Activated CD4-positive, alpha-beta memory T cell treated with anti-CD3 and anti-CD28 coated beads, Interleukin-2, amount 10 ng/mL, durations not matched to agents 7 days and 5 days (primary cell): Measurements from ENCODE around the gene PLA2G4F. TPM values are rescaled to one million over a fixed set of nuclear protein-coding genes. Genes with fewer than 3 reads are reported as not detected.

Experiments used
- CTCF ChIA-PET: fragments of 350-600 bp; sonication (Branson Sonifier 250); formaldehyde crosslinking; loops from one replicate; lab custom pipeline; 2021; ENCODE audit warnings: antibody characterized with exemption, inconsistent platforms; lab: Charles Lee
- POLR2A ChIA-PET: fragments of 350-600 bp; sonication (Branson Sonifier 250); formaldehyde crosslinking; loops from one replicate; lab custom pipeline; 2021; ENCODE audit warnings: antibody characterized with exemption; lab: Charles Lee
- DNase-seq: peaks from one replicate; pipeline ENCODE4 v3.0.0-alpha.2; 2020
- H3K27ac Mint-ChIP-seq: one replicate; pipeline ENCODE4 v1.8.0; 2021; ENCODE audit warnings: mild to moderate bottlenecking, mixed read lengths
- H3K27me3 Mint-ChIP-seq: one replicate; pipeline ENCODE4 v1.8.0; 2021; ENCODE audit warnings: mixed read lengths
- H3K36me3 Mint-ChIP-seq: one replicate; pipeline ENCODE4 v1.8.0; 2021; ENCODE audit warnings: low read depth, mixed read lengths
- H3K4me1 Mint-ChIP-seq: one replicate; pipeline ENCODE4 v1.8.0; 2021; ENCODE audit warnings: mixed read lengths
- H3K4me3 Mint-ChIP-seq: one replicate; pipeline ENCODE4 v1.8.0; 2021; ENCODE audit warnings: mild to moderate bottlenecking, mixed read lengths
- H3K9me3 Mint-ChIP-seq: one replicate; pipeline ENCODE4 v1.8.0; 2021; ENCODE audit warnings: mixed read lengths
- total RNA-seq, 2 experiments: library from RNA; stranded (reverse); gene quantifications; one replicate each; pipeline ENCODE4 v1.2.3, GENCODE V29; 2021

The PLA2G4F gene, protein sequence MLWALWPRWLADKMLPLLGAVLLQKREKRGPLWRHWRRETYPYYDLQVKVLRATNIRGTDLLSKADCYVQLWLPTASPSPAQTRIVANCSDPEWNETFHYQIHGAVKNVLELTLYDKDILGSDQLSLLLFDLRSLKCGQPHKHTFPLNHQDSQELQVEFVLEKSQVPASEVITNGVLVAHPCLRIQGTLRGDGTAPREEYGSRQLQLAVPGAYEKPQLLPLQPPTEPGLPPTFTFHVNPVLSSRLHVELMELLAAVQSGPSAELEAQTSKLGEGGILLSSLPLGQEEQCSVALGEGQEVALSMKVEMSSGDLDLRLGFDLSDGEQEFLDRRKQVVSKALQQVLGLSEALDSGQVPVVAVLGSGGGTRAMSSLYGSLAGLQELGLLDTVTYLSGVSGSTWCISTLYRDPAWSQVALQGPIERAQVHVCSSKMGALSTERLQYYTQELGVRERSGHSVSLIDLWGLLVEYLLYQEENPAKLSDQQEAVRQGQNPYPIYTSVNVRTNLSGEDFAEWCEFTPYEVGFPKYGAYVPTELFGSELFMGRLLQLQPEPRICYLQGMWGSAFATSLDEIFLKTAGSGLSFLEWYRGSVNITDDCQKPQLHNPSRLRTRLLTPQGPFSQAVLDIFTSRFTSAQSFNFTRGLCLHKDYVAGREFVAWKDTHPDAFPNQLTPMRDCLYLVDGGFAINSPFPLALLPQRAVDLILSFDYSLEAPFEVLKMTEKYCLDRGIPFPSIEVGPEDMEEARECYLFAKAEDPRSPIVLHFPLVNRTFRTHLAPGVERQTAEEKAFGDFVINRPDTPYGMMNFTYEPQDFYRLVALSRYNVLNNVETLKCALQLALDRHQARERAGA
- total RNA-seq = not detected

GRCh38 chr15:42156243-42156922 lies at the start of gene PLA2G4F:
TSS of gene PLA2G4F (minus strand) at chr15:42156636. CDS start at chr15:42156549, 87 bp downstream.
- ChIA-PET POLR2A (no interaction called here), CTCF (interaction anchor here (1.5 kb wide), 1 partner anchor 18 kb away, joined by 4 read pairs; no protein-coding TSS in a partner anchor)
- H3K27me3 Mint-ChIP-seq = no peaks in the 10 kb centered on the region
- peaks cover 11% of the 10 kb centered on the region for H3K36me3 Mint-ChIP-seq
- no peak within 1 kb of the TSS for H3K4me3 Mint-ChIP-seq
- H3K4me1 Mint-ChIP-seq = no peaks in the 10 kb centered on the region
- DNase-seq = no peak
- H3K27ac Mint-ChIP-seq = no peak within 1 kb of the TSS
- no peaks in the 10 kb centered on the region for H3K9me3 Mint-ChIP-seq

DNA sequence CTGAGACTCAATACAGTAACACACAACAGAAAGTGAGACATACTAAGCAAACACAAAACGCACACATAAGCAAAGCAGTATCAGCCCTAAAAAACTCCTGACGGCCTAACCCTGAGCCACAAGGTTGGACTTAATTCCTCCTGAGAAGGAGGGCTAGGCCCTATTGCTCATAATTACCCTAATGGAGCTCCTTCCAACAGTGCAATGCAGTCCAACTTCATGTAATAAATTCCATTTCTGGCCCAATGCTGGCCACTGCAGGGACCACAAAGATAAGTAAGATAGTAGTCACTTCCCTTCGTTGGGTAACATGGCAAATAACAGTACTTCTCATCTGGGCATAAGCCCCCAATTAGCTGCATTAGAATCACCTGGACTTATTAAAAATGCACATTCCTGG lies 47.5 kb upstream of the PLA2G4F start:
- CTCF ChIA-PET = no interaction called here
- no peaks in the 10 kb centered on the region for H3K27me3 Mint-ChIP-seq
- POLR2A ChIA-PET = interaction anchor here (1.0 kb wide), 1 partner anchor 902 kb away, joined by 3 read pairs; the partner anchor contains the start of gene UBR1
- H3K36me3 Mint-ChIP-seq = peaks cover 23% of the 10 kb centered on the region
- DNase-seq = no peak
- no peaks in the 10 kb centered on the region for H3K9me3 Mint-ChIP-seq
- no peak overlapping the region for H3K4me3 Mint-ChIP-seq
- H3K27ac Mint-ChIP-seq = no peak overlapping the region
- peaks cover 36% of the 10 kb centered on the region for H3K4me1 Mint-ChIP-seq

DNA sequence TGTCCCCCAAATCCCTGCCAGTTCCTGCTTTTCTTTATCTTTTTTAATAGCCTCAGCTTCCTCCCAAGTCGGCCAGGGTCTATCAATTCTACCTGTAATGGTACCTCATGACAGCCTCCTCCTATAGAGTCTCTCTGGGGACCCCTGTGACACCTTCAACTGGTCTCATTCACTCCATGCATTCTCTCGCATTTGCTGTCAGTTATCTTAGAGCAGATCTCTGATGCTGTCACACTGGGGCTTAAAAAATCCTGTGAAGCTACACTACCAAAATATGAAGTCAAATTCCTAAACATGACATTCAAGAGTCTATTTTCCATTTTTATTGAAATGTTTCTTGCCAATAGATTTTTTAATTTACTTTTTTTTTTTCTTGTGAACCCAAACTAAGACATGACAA lies 46.2 kb upstream of the PLA2G4F start:
- POLR2A ChIA-PET = interaction anchor here (0.6 kb wide), 1 partner anchor 13 kb away, joined by 5 read pairs; no protein-coding TSS in a partner anchor
- CTCF ChIA-PET = no interaction called here
- no peak for DNase-seq
- Mint-ChIP-seq H3K36me3 (peaks cover 29% of the 10 kb centered on the region), H3K27me3 (no peaks in the 10 kb centered on the region), H3K4me3 (no peak overlapping the region), H3K9me3 (no peaks in the 10 kb centered on the region), H3K4me1 (peaks cover 32% of the 10 kb centered on the region), H3K27ac (no peak overlapping the region)

- ChIA-PET CTCF (no interaction called here), POLR2A (no interaction called here)
- Mint-ChIP-seq H3K36me3 (peaks cover 38% of the 10 kb centered on the region), H3K27me3 (no peaks in the 10 kb centered on the region), H3K4me3 (no peak overlapping the region), H3K27ac (no peak overlapping the region), H3K4me1 (peaks cover 25% of the 10 kb centered on the region), H3K9me3 (no peaks in the 10 kb centered on the region)
- DNase-seq = no peak
Observed at GRCh38 chr15:42201801-42202200, 45.4 kb upstream of the PLA2G4F start.

DNA sequence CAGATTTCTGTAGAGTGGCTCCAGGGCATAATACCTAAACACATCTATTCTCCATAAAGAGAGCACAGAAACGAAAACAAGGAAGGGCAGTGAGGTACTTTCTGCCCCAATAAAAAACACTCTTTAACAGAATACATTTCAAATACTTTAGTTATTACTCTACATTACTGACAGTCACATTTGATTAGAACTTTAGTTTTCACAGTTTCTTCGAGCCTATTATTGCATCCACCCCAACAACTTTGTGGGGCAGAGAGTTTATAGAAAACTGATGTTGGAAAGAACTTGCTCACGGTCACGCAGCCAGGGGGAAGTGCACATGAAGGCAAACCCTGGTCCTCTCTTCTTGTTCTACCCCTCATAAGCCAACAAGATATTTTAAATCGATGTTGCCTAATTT lies 42.7 kb upstream of the PLA2G4F start:
- Mint-ChIP-seq H3K27me3 (no peaks in the 10 kb centered on the region), H3K4me3 (no peak overlapping the region), H3K4me1 (peaks cover 14% of the 10 kb centered on the region), H3K27ac (no peak overlapping the region), H3K36me3 (peaks cover 53% of the 10 kb centered on the region), H3K9me3 (peaks cover 5% of the 10 kb centered on the region)
- ChIA-PET POLR2A (interaction anchor here (0.6 kb wide), 1 partner anchor 8 kb away, joined by 3 read pairs; no protein-coding TSS in a partner anchor), CTCF (no interaction called here)
- DNase-seq = no peak

DNA sequence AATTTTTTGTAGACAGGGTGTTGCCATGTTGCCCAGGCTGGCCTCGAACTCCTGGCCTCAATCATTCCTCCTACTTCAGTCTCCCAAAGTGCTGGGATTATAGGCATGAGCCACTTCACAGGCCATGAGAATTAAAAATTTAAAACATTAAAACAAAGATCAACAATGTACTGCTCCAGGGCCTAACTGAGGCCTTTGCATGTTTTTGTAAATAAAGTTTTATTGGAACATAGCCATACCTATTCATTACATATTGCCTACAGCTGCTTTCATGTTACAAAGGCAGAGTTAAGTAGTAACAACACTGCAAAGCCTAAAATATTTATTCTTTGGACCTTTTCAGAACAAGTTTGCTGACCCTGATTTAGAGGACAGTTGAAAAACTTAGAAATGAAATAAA lies 42.1 kb upstream of the PLA2G4F start:
- Mint-ChIP-seq H3K4me1 (peaks cover 18% of the 10 kb centered on the region), H3K4me3 (no peak overlapping the region), H3K36me3 (peaks cover 58% of the 10 kb centered on the region), H3K9me3 (peaks cover 5% of the 10 kb centered on the region), H3K27ac (no peak overlapping the region), H3K27me3 (no peaks in the 10 kb centered on the region)
- POLR2A ChIA-PET = interaction anchor here (0.6 kb wide), 1 partner anchor 9 kb away, joined by 3 read pairs; no protein-coding TSS in a partner anchor
- no peak for DNase-seq
- CTCF ChIA-PET = no interaction called here

DNA sequence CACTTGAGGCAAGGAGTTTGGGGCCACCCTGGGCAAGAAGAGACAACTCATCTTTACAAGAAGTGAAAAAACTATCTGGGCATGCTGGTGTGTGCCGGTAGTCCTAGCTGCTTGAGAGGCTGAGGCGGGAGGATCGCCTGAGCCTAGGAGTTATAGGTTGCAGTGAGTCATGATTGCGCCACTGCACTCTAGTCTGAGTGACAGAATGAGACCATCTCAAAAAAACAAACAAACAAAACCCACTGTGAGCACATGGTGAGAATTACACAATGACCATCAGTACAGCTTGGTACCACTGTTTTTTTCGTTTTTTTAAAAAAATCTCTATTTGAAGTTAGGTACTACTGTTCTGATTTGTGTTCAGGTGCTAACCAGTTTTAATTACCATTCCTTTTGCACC lies 38.1 kb upstream of the PLA2G4F start:
- no peak for DNase-seq
- peaks cover 73% of the 10 kb centered on the region for H3K36me3 Mint-ChIP-seq
- H3K27ac Mint-ChIP-seq = no peak overlapping the region

DNA sequence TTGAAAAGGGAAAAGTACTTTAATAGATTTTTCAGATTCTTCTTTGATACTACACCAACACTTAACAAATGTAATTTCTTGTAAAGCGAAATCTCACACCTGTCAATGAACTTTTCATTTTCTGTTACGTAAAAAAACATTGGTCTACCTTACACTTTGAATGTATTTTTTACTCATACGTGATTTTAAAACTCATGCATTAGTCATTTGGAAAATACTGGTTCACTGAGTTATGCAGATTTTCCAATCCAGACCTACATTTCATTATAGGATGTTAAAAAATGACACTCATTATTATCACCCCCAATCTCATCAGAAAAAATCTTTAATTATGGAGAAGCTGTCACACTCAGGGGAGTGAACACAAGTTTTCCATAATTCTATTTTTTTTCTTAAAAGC lies 36.9 kb upstream of the PLA2G4F start:
- H3K36me3 Mint-ChIP-seq = peaks cover 72% of the 10 kb centered on the region

More for the DNA sequence above, 38.1 kb upstream of the PLA2G4F start:
- CTCF ChIA-PET = no interaction called here
- Mint-ChIP-seq H3K4me1 (peaks cover 40% of the 10 kb centered on the region), H3K27me3 (no peaks in the 10 kb centered on the region), H3K4me3 (no peak overlapping the region), H3K9me3 (peaks cover 5% of the 10 kb centered on the region)
- POLR2A ChIA-PET = no interaction called here

DNA sequence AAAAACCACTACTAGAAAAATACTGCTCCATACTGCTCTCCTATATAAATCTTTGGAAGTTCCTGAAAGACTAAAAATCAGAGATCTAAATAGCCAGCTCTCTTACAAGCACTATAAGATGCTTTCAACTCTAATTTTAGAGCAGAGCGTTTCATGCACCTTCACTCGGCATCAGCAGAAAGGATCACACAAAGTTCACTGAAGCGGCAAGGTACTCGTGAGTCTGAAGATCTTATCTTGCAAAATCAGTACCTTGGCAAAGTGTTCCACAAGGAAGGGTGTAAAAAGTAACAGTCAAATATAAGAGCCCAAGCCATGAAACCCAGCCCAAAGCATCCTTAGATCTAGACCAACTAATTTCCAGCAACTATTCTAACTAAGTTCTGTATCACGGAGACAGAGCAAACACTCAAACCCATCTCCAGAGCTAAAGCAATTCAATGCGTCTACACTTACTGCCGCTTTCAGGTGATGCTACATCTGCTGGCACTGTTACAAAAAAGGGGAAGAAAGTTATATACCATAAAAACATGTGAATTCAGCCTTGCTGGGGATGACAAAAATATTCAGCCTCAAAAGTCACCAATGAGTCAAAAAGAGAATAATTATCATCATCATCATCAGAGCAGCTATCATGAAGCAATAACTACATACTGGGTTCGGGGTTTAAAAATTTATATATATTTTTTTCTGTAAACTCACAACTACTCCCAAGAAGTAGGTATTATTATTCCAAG lies 35.3 kb upstream of the PLA2G4F start:
- ChIA-PET POLR2A (interaction anchor here (1.2 to 1.4 kb wide), 2 partner anchors 16 to 17 kb away, joined by 5 to 8 read pairs; partner anchors contain the start of gene VPS39), CTCF (interaction anchor here (0.6 to 0.7 kb wide), 2 partner anchors 9 to 45 kb away, joined by 3 to 4 read pairs; no protein-coding TSS in a partner anchor)
- Mint-ChIP-seq H3K27ac (no peak overlapping the region), H3K9me3 (peaks cover 5% of the 10 kb centered on the region), H3K4me1 (peaks cover 40% of the 10 kb centered on the region), H3K4me3 (no peak overlapping the region), H3K36me3 (peaks cover 73% of the 10 kb centered on the region), H3K27me3 (no peaks in the 10 kb centered on the region)
- no peak for DNase-seq

More for the DNA sequence above, 36.9 kb upstream of the PLA2G4F start:
- no peaks in the 10 kb centered on the region for H3K27me3 Mint-ChIP-seq
- H3K4me1 Mint-ChIP-seq = peaks cover 40% of the 10 kb centered on the region
- no peak overlapping the region for H3K4me3 Mint-ChIP-seq
- peak overlapping the region; percentile 38 for H3K27ac Mint-ChIP-seq
- POLR2A ChIA-PET = no interaction called here
- DNase-seq = no peak
- CTCF ChIA-PET = interaction anchor here (0.6 kb wide), 1 partner anchor 23 kb away, joined by 4 read pairs; no protein-coding TSS in a partner anchor
- H3K9me3 Mint-ChIP-seq = peaks cover 5% of the 10 kb centered on the region

DNA sequence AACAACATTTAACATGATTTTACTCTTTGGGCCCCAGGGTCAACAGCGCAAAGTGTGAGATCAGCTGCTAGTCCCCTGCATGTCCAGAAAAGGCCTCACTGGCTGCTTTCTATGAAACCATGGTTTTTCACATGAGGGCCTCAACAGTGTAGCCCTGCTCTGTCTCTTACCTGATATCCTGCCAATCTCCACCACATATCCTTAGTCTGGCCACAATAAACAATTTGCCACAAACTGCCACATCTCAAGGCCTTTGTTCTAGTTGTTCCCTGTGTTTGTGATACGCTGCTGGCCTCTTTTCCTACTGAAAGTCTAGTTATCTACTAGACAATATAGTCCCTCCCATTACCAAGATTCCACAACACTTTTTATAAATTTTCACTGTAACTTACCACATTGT lies 33.9 kb upstream of the PLA2G4F start:
- Mint-ChIP-seq H3K9me3 (no peaks in the 10 kb centered on the region), H3K27me3 (no peaks in the 10 kb centered on the region), H3K4me3 (no peak overlapping the region), H3K4me1 (peaks cover 38% of the 10 kb centered on the region), H3K27ac (peak overlapping the region; percentile 3), H3K36me3 (peaks cover 72% of the 10 kb centered on the region)
- POLR2A ChIA-PET = interaction anchor here (1.3 kb wide), 1 partner anchor 17 kb away, joined by 11 read pairs; the partner anchor contains the start of gene VPS39
- CTCF ChIA-PET = no interaction called here
- DNase-seq = no peak

GRCh38 chr15:42185801-42186200 lies 29.4 kb upstream of the PLA2G4F start:
- no peak for DNase-seq
- Mint-ChIP-seq H3K4me1 (peaks cover 12% of the 10 kb centered on the region), H3K4me3 (no peak overlapping the region), H3K27me3 (no peaks in the 10 kb centered on the region), H3K36me3 (peaks cover 69% of the 10 kb centered on the region), H3K27ac (no peak overlapping the region), H3K9me3 (no peaks in the 10 kb centered on the region)
- POLR2A ChIA-PET = no interaction called here
- CTCF ChIA-PET = no interaction called here

DNA sequence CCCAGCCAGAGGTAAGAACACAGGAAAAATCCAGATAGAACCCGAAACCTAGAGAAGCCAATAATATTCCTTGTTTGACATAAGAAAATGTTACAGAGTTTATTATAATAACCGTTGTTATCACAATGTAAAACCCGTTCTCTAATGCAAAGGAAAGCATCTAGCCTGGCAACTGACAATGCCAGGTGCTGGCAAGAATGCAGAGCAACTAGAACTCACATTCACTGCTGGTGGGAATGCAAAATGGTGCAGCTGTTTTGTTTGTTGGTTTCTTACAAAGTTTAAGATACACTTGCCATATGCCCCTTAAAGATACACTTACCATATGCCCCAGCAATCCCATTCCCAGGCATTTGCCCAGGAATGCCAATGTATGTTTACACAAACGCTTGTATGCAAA lies 28.3 kb upstream of the PLA2G4F start:
- peaks cover 65% of the 10 kb centered on the region for H3K36me3 Mint-ChIP-seq
- no peak for DNase-seq
- H3K9me3 Mint-ChIP-seq = no peaks in the 10 kb centered on the region
- H3K4me3 Mint-ChIP-seq = no peak overlapping the region
- peaks cover 3% of the 10 kb centered on the region for H3K4me1 Mint-ChIP-seq
- no peak overlapping the region for H3K27ac Mint-ChIP-seq
- POLR2A ChIA-PET = no interaction called here
- CTCF ChIA-PET = no interaction called here
- no peaks in the 10 kb centered on the region for H3K27me3 Mint-ChIP-seq
